Caco-2 (cell line): ENCODE results near the gene NR1I3. TPM values are rescaled to one million over a fixed set of nuclear protein-coding genes. Genes with fewer than 3 reads are reported as not detected.

Experiments
- Bru-seq: library from RNA; stranded (reverse); fragments of 400-500 nt; gene quantifications from one replicate; lab custom pipeline; 2021; lab: Mats Ljungman, UMichigan
- BruChase-seq, 2 experiments: library from RNA; stranded (reverse); fragments of 400-500 nt; gene quantifications; one replicate each; lab custom pipeline; 2021; lab: Mats Ljungman, UMichigan
- BruUV-seq: library from RNA; stranded (reverse); fragments of 400-500 nt; replicated peaks from 2 replicates; lab custom pipeline; 2021; lab: Mats Ljungman, UMichigan
- CTCF ChIA-PET: fragments of 300-600 bp; sonication (Branson Sonifier 250); formaldehyde crosslinking; loops from one replicate; lab custom pipeline; 2022; ENCODE audit warnings: antibody characterized with exemption; lab: Charles Lee
- POLR2A ChIA-PET: fragments of 300-600 bp; sonication (Branson Sonifier 250); formaldehyde crosslinking; loops from one replicate; lab custom pipeline; 2022; ENCODE audit warnings: antibody characterized with exemption; lab: Charles Lee
- DNase-seq, 2 experiments: peaks; one replicate each; pipeline versions ENCODE4 v3.0.0 to v3.0.0-alpha.2; 2020 to 2022
- H3K27me3 ChIP-seq: replicated peaks from 2 replicates; pipeline ENCODE4 v1.6.0; 2011; ENCODE audit warnings: low read length; ENCODE audit not compliant: control insufficient read depth, insufficient read depth
- H3K36me3 ChIP-seq: 2 replicates; pipeline ENCODE4 v1.5.1; 2011; ENCODE audit warnings: low read length; ENCODE audit not compliant: control insufficient read depth, insufficient read depth
- H3K4me1 ChIP-seq: fragments of 250-450 bp; sonication (Bioruptor Pico); 2 replicates; pipeline ENCODE4 v1.5.1; 2020; ENCODE audit warnings: mild to moderate bottlenecking
- H3K4me3 ChIP-seq: 2 replicates; pipeline ENCODE4 v1.5.1; 2011; ENCODE audit warnings: low read depth, mild to moderate bottlenecking, control low read depth, low read length
- H3K9me3 ChIP-seq: fragments of 250-450 bp; sonication (Bioruptor Pico); 2 replicates; pipeline ENCODE4 v1.5.1; 2020; ENCODE audit warnings: mild to moderate bottlenecking, moderate library complexity
- H3K27ac Mint-ChIP-seq: one replicate; pipeline ENCODE4 v1.8.0; 2022; ENCODE audit warnings: mixed read lengths; ENCODE audit not compliant: unreplicated experiment
- H3K27me3 Mint-ChIP-seq: one replicate; pipeline ENCODE4 v1.8.0; 2022; ENCODE audit warnings: mixed read lengths; ENCODE audit not compliant: insufficient read depth, unreplicated experiment
- H3K36me3 Mint-ChIP-seq: one replicate; pipeline ENCODE4 v1.8.0; 2022; ENCODE audit warnings: mild to moderate bottlenecking, mixed read lengths; ENCODE audit not compliant: insufficient read depth, unreplicated experiment
- H3K4me1 Mint-ChIP-seq: one replicate; pipeline ENCODE4 v1.8.0; 2022; ENCODE audit warnings: low read depth, mixed read lengths; ENCODE audit not compliant: unreplicated experiment
- H3K4me3 Mint-ChIP-seq: one replicate; pipeline ENCODE4 v1.8.0; 2022; ENCODE audit warnings: mild to moderate bottlenecking, moderate library complexity, mixed read lengths; ENCODE audit not compliant: unreplicated experiment
- H3K9me3 Mint-ChIP-seq: one replicate; pipeline ENCODE4 v1.8.0; 2022; ENCODE audit warnings: mixed read lengths; ENCODE audit not compliant: unreplicated experiment
- intact Hi-C: fragments of 100-400 bp; cut with micrococcal nuclease; formaldehyde crosslinking; loops from one replicate; pipeline ENCODE4 v1.10.0; 2022; ENCODE audit not compliant: unreplicated experiment
- long read RNA-seq: library from polyadenylated mRNA; stranded (forward); transcript quantifications from one replicate; pipeline ENCODE4 v2.0.0, GENCODE V29; 2022
- total RNA-seq: library from RNA; stranded (reverse); gene quantifications from 2 replicates; pipeline ENCODE4 v1.2.3, GENCODE V29; 2022
- TF ChIP-seq, protein P1 (sequence below), 2 experiments: fragments of 200-600 bp in 1 of 2; IDR thresholded peaks; 1 replicate in 1 of 2; 2 replicates in 1 of 2; pipeline versions ENCODE4 v1.5.1 to v1.8.0; 2011 to 2022; ENCODE audit warnings: antibody characterized with exemption in 1 of 2, control low read depth in 1 of 2, inconsistent platforms in 1 of 2, low read depth in 1 of 2, low read length in 1 of 2, mild to moderate bottlenecking in 1 of 2, moderate library complexity in 1 of 2; ENCODE audit not compliant: insufficient read depth in 1 of 2, severe bottlenecking in 1 of 2, unreplicated experiment in 1 of 2

NR1I3 gene, protein sequence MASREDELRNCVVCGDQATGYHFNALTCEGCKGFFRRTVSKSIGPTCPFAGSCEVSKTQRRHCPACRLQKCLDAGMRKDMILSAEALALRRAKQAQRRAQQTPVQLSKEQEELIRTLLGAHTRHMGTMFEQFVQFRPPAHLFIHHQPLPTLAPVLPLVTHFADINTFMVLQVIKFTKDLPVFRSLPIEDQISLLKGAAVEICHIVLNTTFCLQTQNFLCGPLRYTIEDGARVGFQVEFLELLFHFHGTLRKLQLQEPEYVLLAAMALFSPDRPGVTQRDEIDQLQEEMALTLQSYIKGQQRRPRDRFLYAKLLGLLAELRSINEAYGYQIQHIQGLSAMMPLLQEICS
- total RNA-seq: not detected in 2 replicates
- Bru-seq, nascent RNA: percentile 12 among the genes with signal in this experiment
- not detected for BruChase-seq, experiment 1, labeled RNA remaining after a 2-hour chase
- percentile 16 among the genes with signal in this experiment for BruChase-seq, experiment 2, labeled RNA remaining after a 6-hour chase
- long read RNA-seq: 0 reads

DNA sequence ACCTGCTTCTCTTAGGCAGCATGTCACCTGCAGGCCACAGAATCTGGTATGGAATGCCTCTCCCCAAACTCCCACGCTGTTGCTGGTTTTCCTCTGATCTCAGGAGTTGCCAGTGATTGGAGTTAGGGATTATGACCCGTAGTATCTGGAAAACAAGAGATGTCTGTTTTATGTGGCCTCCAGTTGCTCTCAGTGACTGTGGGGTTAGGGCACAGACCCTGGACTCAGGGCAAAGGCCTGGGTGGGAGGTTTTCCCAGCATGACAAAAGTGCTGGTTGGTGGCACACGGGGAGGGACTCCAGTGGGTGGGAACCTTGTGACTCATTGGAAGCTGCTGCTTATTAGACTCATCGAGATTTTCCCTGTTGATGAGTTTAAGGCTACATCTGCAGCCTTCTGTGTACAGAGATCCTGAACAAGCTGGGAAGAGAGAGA lies at the start of gene NR1I3:
Gene NR1I3, minus strand, starts transcription at position 165 of the 435 bp plus-strand sequence. CDS start 1,638 bp downstream, outside the sequence.
- no peak within 1 kb of the TSS for H3K27ac Mint-ChIP-seq
- H3K4me1 ChIP-seq: peaks cover 13% of the 10 kb centered on the region
- TF ChIP-seq, protein P1, sequence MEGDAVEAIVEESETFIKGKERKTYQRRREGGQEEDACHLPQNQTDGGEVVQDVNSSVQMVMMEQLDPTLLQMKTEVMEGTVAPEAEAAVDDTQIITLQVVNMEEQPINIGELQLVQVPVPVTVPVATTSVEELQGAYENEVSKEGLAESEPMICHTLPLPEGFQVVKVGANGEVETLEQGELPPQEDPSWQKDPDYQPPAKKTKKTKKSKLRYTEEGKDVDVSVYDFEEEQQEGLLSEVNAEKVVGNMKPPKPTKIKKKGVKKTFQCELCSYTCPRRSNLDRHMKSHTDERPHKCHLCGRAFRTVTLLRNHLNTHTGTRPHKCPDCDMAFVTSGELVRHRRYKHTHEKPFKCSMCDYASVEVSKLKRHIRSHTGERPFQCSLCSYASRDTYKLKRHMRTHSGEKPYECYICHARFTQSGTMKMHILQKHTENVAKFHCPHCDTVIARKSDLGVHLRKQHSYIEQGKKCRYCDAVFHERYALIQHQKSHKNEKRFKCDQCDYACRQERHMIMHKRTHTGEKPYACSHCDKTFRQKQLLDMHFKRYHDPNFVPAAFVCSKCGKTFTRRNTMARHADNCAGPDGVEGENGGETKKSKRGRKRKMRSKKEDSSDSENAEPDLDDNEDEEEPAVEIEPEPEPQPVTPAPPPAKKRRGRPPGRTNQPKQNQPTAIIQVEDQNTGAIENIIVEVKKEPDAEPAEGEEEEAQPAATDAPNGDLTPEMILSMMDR (IDR thresholded peaks at IDR 0.05; ENCODE audit: insufficient read depth in 1 of 2, low read depth in 1 of 2, low read length in 1 of 2, severe bottlenecking in 1 of 2, unreplicated experiment in 1 of 2): no peak
- CTCF ChIA-PET: interaction anchor here (1.1 to 1.7 kb wide), 2 partner anchors 8 to 13 kb away, joined by 4 to 5 read pairs; partner anchors contain the start of gene TOMM40L
- H3K9me3 ChIP-seq: no peaks in the 10 kb centered on the region
- POLR2A ChIA-PET: no interaction called here
- no peaks in the 10 kb centered on the region for H3K36me3 ChIP-seq
- no peaks in the 10 kb centered on the region for H3K27me3 ChIP-seq
- no TSS peak for BruUV-seq
- H3K4me3 Mint-ChIP-seq: no peak within 1 kb of the TSS
- peaks cover 9% of the 10 kb centered on the region for H3K4me1 Mint-ChIP-seq
- H3K36me3 Mint-ChIP-seq: no peaks in the 10 kb centered on the region
- intact Hi-C loops: no loop called here
- H3K9me3 Mint-ChIP-seq: no peaks in the 10 kb centered on the region
- no peak within 1 kb of the TSS for H3K4me3 ChIP-seq
- peak in 1 of 2 experiments; percentile 68 for DNase-seq
- H3K27me3 Mint-ChIP-seq: no peaks in the 10 kb centered on the region

DNA sequence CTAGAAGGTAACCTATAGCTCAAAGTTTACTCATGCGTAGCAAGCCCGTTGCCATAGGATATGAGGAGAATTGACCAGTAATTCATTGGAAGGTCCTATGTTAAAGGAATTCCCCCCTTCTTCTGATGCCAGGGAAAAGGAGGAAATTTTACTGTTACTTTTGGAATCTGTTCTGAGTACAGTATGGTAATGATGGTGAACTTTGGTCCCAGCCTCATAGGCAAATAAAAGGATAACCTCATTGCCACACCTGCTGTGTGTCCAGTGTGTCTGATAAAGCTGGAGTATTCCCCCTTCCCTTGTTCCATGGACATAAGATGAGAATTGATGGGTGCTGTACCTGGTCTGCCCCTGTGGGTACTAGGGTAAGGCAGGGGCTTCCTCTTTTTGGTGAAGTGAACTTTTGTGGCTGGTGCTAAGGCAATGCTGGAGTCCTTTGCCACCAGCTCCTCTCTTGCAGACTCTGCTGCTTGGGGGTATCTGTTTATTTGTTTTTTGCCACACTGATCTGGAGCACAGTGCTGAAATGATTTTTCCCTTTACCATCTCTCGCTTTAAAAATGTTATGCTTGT lies 49.6 kb upstream of the NR1I3 start:
- no peaks in the 10 kb centered on the region for H3K9me3 ChIP-seq
- no peaks in the 10 kb centered on the region for H3K36me3 ChIP-seq
- no TSS peak for BruUV-seq
- peaks cover 20% of the 10 kb centered on the region for H3K4me1 ChIP-seq
- Mint-ChIP-seq H3K27me3 (no peaks in the 10 kb centered on the region), H3K27ac (no peak overlapping the region), H3K4me3 (no peak overlapping the region), H3K9me3 (no peaks in the 10 kb centered on the region), H3K4me1 (peaks cover 22% of the 10 kb centered on the region), H3K36me3 (peaks cover 7% of the 10 kb centered on the region)
- no peak overlapping the region for H3K4me3 ChIP-seq
- TF ChIP-seq, protein P1 (IDR thresholded peaks at IDR 0.05; ENCODE audit: insufficient read depth in 1 of 2, low read depth in 1 of 2, low read length in 1 of 2, severe bottlenecking in 1 of 2, unreplicated experiment in 1 of 2): no peak
- ChIA-PET CTCF (interaction anchor here (1.9 kb wide), 1 partner anchor 62 kb away, joined by 7 read pairs; the partner anchor contains the start of gene TOMM40L), POLR2A (interaction anchor here (0.6 to 0.7 kb wide), 2 partner anchors 70 to 82 kb away, joined by 3 to 4 read pairs; no protein-coding TSS in a partner anchor)
- peak in 1 of 2 experiments; percentile 27 for DNase-seq
- intact Hi-C loops: no loop called here
- no peaks in the 10 kb centered on the region for H3K27me3 ChIP-seq

DNA sequence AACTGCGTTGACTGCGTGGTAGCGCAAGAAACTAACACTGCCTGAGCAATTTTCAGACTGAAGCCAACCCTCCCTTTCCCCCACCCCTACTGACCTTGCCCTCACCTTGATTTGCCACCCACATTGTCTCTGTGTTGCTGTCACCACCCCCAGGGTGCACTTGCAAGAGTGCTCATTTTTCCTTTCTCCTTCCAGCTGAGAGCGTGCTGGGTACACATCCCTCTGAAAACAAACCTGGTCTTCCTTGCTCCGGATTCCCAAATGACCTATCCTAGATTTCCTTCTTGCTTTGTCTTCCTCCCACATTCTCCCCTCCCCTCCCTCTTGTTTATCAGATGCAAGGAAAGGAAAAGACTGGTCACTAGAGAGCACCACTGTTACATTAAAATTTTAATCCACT lies 47.5 kb upstream of the NR1I3 start:
- H3K36me3 Mint-ChIP-seq: no peaks in the 10 kb centered on the region
- H3K27ac Mint-ChIP-seq: no peak overlapping the region
- no peaks in the 10 kb centered on the region for H3K27me3 Mint-ChIP-seq
- Histone ChIP-seq H3K9me3 (no peaks in the 10 kb centered on the region), H3K4me3 (no peak overlapping the region), H3K36me3 (no peaks in the 10 kb centered on the region), H3K4me1 (peaks cover 10% of the 10 kb centered on the region), H3K27me3 (no peaks in the 10 kb centered on the region)
- BruUV-seq: no TSS peak
- no peak for DNase-seq
- TF ChIP-seq, protein P1 (IDR thresholded peaks at IDR 0.05; ENCODE audit: insufficient read depth in 1 of 2, low read depth in 1 of 2, low read length in 1 of 2, severe bottlenecking in 1 of 2, unreplicated experiment in 1 of 2): no peak
- H3K4me3 Mint-ChIP-seq: no peak overlapping the region
- intact Hi-C loops: no loop called here
- CTCF ChIA-PET: interaction anchor here (0.8 kb wide), 1 partner anchor 59 kb away, joined by 3 read pairs; no protein-coding TSS in a partner anchor
- H3K4me1 Mint-ChIP-seq: peaks cover 10% of the 10 kb centered on the region
- POLR2A ChIA-PET: interaction anchor here (0.6 kb wide), 1 partner anchor 61 kb away, joined by 4 read pairs; no protein-coding TSS in a partner anchor
- H3K9me3 Mint-ChIP-seq: no peaks in the 10 kb centered on the region
